Non-pigmented ciliary epithelial cell (primary cell): ENCODE results near the gene IL7R.
A peak's percentile ranks its signal among the peaks of the same experiment; 100 is the strongest.

ENCODE experiments used
- DNase-seq: peaks from one replicate; pipeline ENCODE4 v3.0.0-alpha.2; 2010; ENCODE audit warnings: low read depth

Gene IL7R

GRCh38 chr5:35856765-35857351, at the start of gene IL7R:
IL7R (plus strand) TSS chr5:35856891; CDS start chr5:35856978, 87 bp downstream.
- DNase-seq: no peak

GRCh38 chr5:35810601-35811000, 46.1 kb upstream of the IL7R start:
- no peak for DNase-seq

GRCh38 chr5:35811108-35811741, 45.5 kb upstream of the IL7R start:
- DNase-seq: peak; percentile 26

GRCh38 chr5:35813521-35813920, 43.2 kb upstream of the IL7R start:
- DNase-seq: no peak

- DNase-seq: no peak
These were observed 41.4 kb upstream of the IL7R start for GRCh38 chr5:35815089-35815936.

- DNase-seq: no peak
These were observed 39.7 kb upstream of the IL7R start for GRCh38 chr5:35816881-35817521.

GRCh38 chr5:35819026-35819425, 37.7 kb upstream of the IL7R start:
- no peak for DNase-seq

- no peak for DNase-seq
These were observed 37.0 kb upstream of the IL7R start for GRCh38 chr5:35819668-35820067.

GRCh38 chr5:35820735-35821134, 36.0 kb upstream of the IL7R start:
- no peak for DNase-seq

- DNase-seq: no peak
These were observed 35.2 kb upstream of the IL7R start for GRCh38 chr5:35821513-35821912.

- no peak for DNase-seq
These were observed 34.2 kb upstream of the IL7R start for GRCh38 chr5:35822511-35822910.

- DNase-seq: no peak
These were observed 33.2 kb upstream of the IL7R start for GRCh38 chr5:35823347-35824098.

- no peak for DNase-seq
These were observed 30.6 kb upstream of the IL7R start for GRCh38 chr5:35826056-35826455.

GRCh38 chr5:35826554-35826953, 30.1 kb upstream of the IL7R start:
- DNase-seq: no peak

- no peak for DNase-seq
These were observed 28.6 kb upstream of the IL7R start for GRCh38 chr5:35828082-35828598.

- DNase-seq: no peak
These were observed 26.1 kb upstream of the IL7R start for GRCh38 chr5:35830587-35830986.

GRCh38 chr5:35832762-35833161, 23.9 kb upstream of the IL7R start:
- DNase-seq: no peak

- DNase-seq: no peak
These were observed 23.5 kb upstream of the IL7R start for GRCh38 chr5:35833224-35833623.

GRCh38 chr5:35835796-35836742, 20.6 kb upstream of the IL7R start:
- DNase-seq: no peak

- no peak for DNase-seq
These were observed 18.2 kb upstream of the IL7R start for GRCh38 chr5:35838370-35839042.
